GM12874 (cell line): Measurements from ENCODE around the gene CEP83.

ENCODE experiments used
- CTCF ChIP-seq: IDR thresholded peaks from 2 replicates; pipeline ENCODE4 v1.5.1; 2011; ENCODE audit warnings: low read depth, mild to moderate bottlenecking, control low read depth, low read length, moderate library complexity; ENCODE audit not compliant: insufficient read depth

CEP83 gene

GRCh38 chr12:94309373-94309772, 150.3 kb downstream of the CEP83 start:
- no peak for TF ChIP-seq CTCF

- TF ChIP-seq CTCF, result no peak
Measured at GRCh38 chr12:94308612-94309011, 151.1 kb downstream of the CEP83 start.

GRCh38 chr12:94305130-94305957, 154.3 kb downstream of the CEP83 start:
- no peak for TF ChIP-seq CTCF

- no peak for TF ChIP-seq CTCF
Measured at GRCh38 chr12:94304566-94305061, 155.1 kb downstream of the CEP83 start.

GRCh38 chr12:94304012-94304411, 155.7 kb downstream of the CEP83 start:
- TF ChIP-seq CTCF, result no peak

GRCh38 chr12:94299846-94300245, 159.8 kb downstream of the CEP83 start:
- TF ChIP-seq CTCF, result no peak

- no peak for TF ChIP-seq CTCF
Measured at GRCh38 chr12:94297876-94298505, 161.7 kb downstream of the CEP83 start.
